IMR-90 (cell line): ENCODE measurements around the gene WFDC5. TPM values are rescaled to one million over a fixed set of nuclear protein-coding genes. Genes with fewer than 3 reads are reported as not detected.

Experiments
- ATAC-seq: fragments of 200-7000 bp; cut with Tn5 transposase; 2 replicates; pipeline ENCODE4 v1.9.1; 2020; ENCODE audit warnings: low read depth, mild to moderate bottlenecking, moderate library complexity
- BruUV-seq: library from RNA; stranded (reverse); fragments of 400-500 nt; replicated peaks from 2 replicates; lab custom pipeline; 2021; lab: Mats Ljungman, UMichigan
- CTCF ChIA-PET: fragments of 300-600 bp; formaldehyde crosslinking; extraction: SDS; loops from one replicate; lab custom pipeline; 2021; ENCODE audit warnings: antibody characterized with exemption; lab: Yijun Ruan, JAX
- POLR2A ChIA-PET: fragments of 300-600 bp; sonication (Branson Sonifier 250); formaldehyde crosslinking; loops from one replicate; lab custom pipeline; 2022; ENCODE audit warnings: antibody characterized with exemption; ENCODE audit not compliant: unreplicated experiment; lab: Charles Lee
- DNase-seq: peaks from one replicate; pipeline ENCODE4 v3.0.0; 2013
- H2AFZ ChIP-seq: replicated peaks from 2 replicates; pipeline ENCODE3; 2013; ENCODE audit warnings: low read length, mild to moderate bottlenecking; ENCODE audit not compliant: poor library complexity
- H2AK5ac ChIP-seq: 2 replicates; pipeline ENCODE4 v1.6.1; 2013; ENCODE audit warnings: low read depth, low read length, inconsistent platforms
- H2AK9ac ChIP-seq: replicated peaks from 2 replicates; pipeline ENCODE3; 2013; ENCODE audit warnings: mild to moderate bottlenecking, low read depth, low read length, moderate library complexity; ENCODE audit not compliant: poor library complexity
- H2BK120ac ChIP-seq: 2 replicates; pipeline ENCODE4 v1.6.1; 2013; ENCODE audit warnings: low read depth, low read length, inconsistent platforms
- H2BK15ac ChIP-seq: 3 replicates; pipeline ENCODE4 v1.6.1; 2013; ENCODE audit warnings: low read depth, low read length, inconsistent platforms
- H2BK20ac ChIP-seq: 2 replicates; pipeline ENCODE4 v1.6.1; 2013; ENCODE audit warnings: low read depth, mild to moderate bottlenecking, inconsistent platforms, low read length, moderate library complexity
- H2BK5ac ChIP-seq: 2 replicates; pipeline ENCODE4 v1.6.1; 2013; ENCODE audit warnings: mild to moderate bottlenecking, low read depth, low read length, inconsistent platforms; ENCODE audit not compliant: poor library complexity, severe bottlenecking
- H3K14ac ChIP-seq: replicated peaks from 2 replicates; pipeline ENCODE4 v1.6.1; 2013; ENCODE audit warnings: low read depth, low read length, inconsistent platforms
- H3K18ac ChIP-seq: 2 replicates; pipeline ENCODE4 v1.6.1; 2013; ENCODE audit warnings: low read depth, low read length, control low read depth
- H3K23ac ChIP-seq: 2 replicates; pipeline ENCODE4 v1.6.1; 2013; ENCODE audit warnings: low read depth, low read length, inconsistent platforms
- H3K27ac ChIP-seq: 2 replicates; pipeline ENCODE4 v1.5.1; 2013; ENCODE audit warnings: mild to moderate bottlenecking, control low read depth, low read length; ENCODE audit not compliant: insufficient read depth
- H3K27me3 ChIP-seq: 2 replicates; pipeline ENCODE4 v1.6.1; 2013; ENCODE audit warnings: low read length; ENCODE audit not compliant: control insufficient read depth, insufficient read depth
- H3K36me3 ChIP-seq: 2 replicates; pipeline ENCODE4 v1.6.1; 2013; ENCODE audit warnings: low read length, mixed read lengths; ENCODE audit not compliant: control insufficient read depth, insufficient read depth
- H3K4ac ChIP-seq: 2 replicates; pipeline ENCODE4 v1.6.1; 2013; ENCODE audit warnings: low read depth, low read length, inconsistent platforms
- H3K4me1 ChIP-seq: 2 replicates; pipeline ENCODE4 v1.6.1; 2013; ENCODE audit warnings: low read length, mixed read lengths; ENCODE audit not compliant: control insufficient read depth, insufficient read depth
- H3K4me2 ChIP-seq: 2 replicates; pipeline ENCODE4 v1.6.1; 2013; ENCODE audit warnings: low read depth, mild to moderate bottlenecking, control low read depth, low read length, moderate library complexity
- H3K4me3 ChIP-seq: 2 replicates; pipeline ENCODE4 v1.5.1; 2013; ENCODE audit warnings: low read depth, mild to moderate bottlenecking, control low read depth, low read length, moderate library complexity; ENCODE audit not compliant: insufficient read depth
- H3K56ac ChIP-seq: 2 replicates; pipeline ENCODE4 v1.6.1; 2013; ENCODE audit warnings: low read length, inconsistent platforms; ENCODE audit not compliant: insufficient read depth; ENCODE audit errors: extremely low read depth
- H3K79me1 ChIP-seq, 2 experiments: 2 replicates each; pipeline ENCODE4 v1.6.1; 2013; ENCODE audit warnings: low read length in 2 of 2, inconsistent platforms in 1 of 2, low read depth in 1 of 2
- H3K9ac ChIP-seq: 2 replicates; pipeline ENCODE4 v1.6.1; 2013; ENCODE audit warnings: low read depth, low read length, control low read depth
- H3K9me1 ChIP-seq: 2 replicates; pipeline ENCODE4 v1.6.1; 2013; ENCODE audit warnings: low read length, inconsistent platforms; ENCODE audit not compliant: insufficient read depth
- H3K9me3 ChIP-seq: 2 replicates; pipeline ENCODE4 v1.6.1; 2013; ENCODE audit warnings: low read length; ENCODE audit not compliant: control insufficient read depth, insufficient read depth
- H4K20me1 ChIP-seq: 2 replicates; pipeline ENCODE4 v1.6.1; 2013; ENCODE audit warnings: low read length, inconsistent platforms; ENCODE audit not compliant: insufficient read depth
- H4K5ac ChIP-seq: 2 replicates; pipeline ENCODE4 v1.6.1; 2013; ENCODE audit warnings: mild to moderate bottlenecking, low read depth, low read length, control low read depth
- H4K8ac ChIP-seq, 2 experiments: 2 replicates each; pipeline ENCODE4 v1.6.1; 2013; ENCODE audit warnings: low read depth in 2 of 2, low read length in 2 of 2, control low read depth in 1 of 2, inconsistent platforms in 1 of 2
- H4K91ac ChIP-seq: 2 replicates; pipeline ENCODE4 v1.6.1; 2013; ENCODE audit warnings: low read depth, low read length, inconsistent platforms; ENCODE audit not compliant: insufficient read depth
- BHLHE40 ChIP-seq: fragments of 150-350 bp; IDR thresholded peaks from 2 replicates; pipeline ENCODE4 v1.6.1; 2016; ENCODE audit warnings: mild to moderate bottlenecking, low read depth, low read length
- CEBPB ChIP-seq: IDR thresholded peaks from 2 replicates; pipeline ENCODE4 v1.6.1; 2012; ENCODE audit warnings: low read depth, low read length, improper control_type of control experiment
- CHD1 ChIP-seq: IDR thresholded peaks from 2 replicates; pipeline ENCODE4 v1.6.1; 2012; ENCODE audit warnings: low read depth, low read length, improper control_type of control experiment
- ELK1 ChIP-seq: fragments of 150-350 bp; IDR thresholded peaks from 2 replicates; pipeline ENCODE4 v1.6.1; 2016; ENCODE audit warnings: low read depth, mild to moderate bottlenecking, low read length, moderate library complexity, borderline replicate concordance
- MAFK ChIP-seq: IDR thresholded peaks from 2 replicates; pipeline ENCODE4 v1.6.1; 2012; ENCODE audit warnings: low read depth, low read length, improper control_type of control experiment
- MAZ ChIP-seq: IDR thresholded peaks from 2 replicates; pipeline ENCODE4 v1.6.1; 2012; ENCODE audit warnings: low read depth, mild to moderate bottlenecking, low read length, improper control_type of control experiment, moderate library complexity, borderline replicate concordance
- MXI1 ChIP-seq: IDR thresholded peaks from 2 replicates; pipeline ENCODE4 v1.6.1; 2012; ENCODE audit warnings: low read depth, mild to moderate bottlenecking, low read length, moderate library complexity, borderline replicate concordance
- NFE2L2 ChIP-seq: fragments of 150-350 bp; IDR thresholded peaks from 2 replicates; pipeline ENCODE4 v1.6.1; 2016; ENCODE audit warnings: low read depth, mild to moderate bottlenecking, low read length
- POLR2A ChIP-seq: IDR thresholded peaks from 2 replicates; pipeline ENCODE4 v1.6.1; 2012; ENCODE audit warnings: mild to moderate bottlenecking, low read depth, low read length
- RAD21 ChIP-seq: IDR thresholded peaks from 2 replicates; pipeline ENCODE4 v1.6.1; 2012; ENCODE audit warnings: low read length, improper control_type of control experiment
- RFX5 ChIP-seq: IDR thresholded peaks from 2 replicates; pipeline ENCODE4 v1.8.0; 2012; ENCODE audit warnings: low read depth, mild to moderate bottlenecking, low read length, moderate library complexity
- SMC3 ChIP-seq: fragments of 150-350 bp; IDR thresholded peaks from 2 replicates; pipeline ENCODE4 v1.6.1; 2016; ENCODE audit warnings: low read depth, mild to moderate bottlenecking, antibody characterized with exemption, low read length, moderate library complexity
- USF2 ChIP-seq: fragments of 150-350 bp; IDR thresholded peaks from 2 replicates; pipeline ENCODE4 v1.6.1; 2017; ENCODE audit warnings: mild to moderate bottlenecking, antibody characterized with exemption, low read length, low read depth
- WGBS, 2 experiments: methylation state at CpG; one replicate each; pipeline versions ENCODE4 v1.1.5 to v1.1.7; 2013; ENCODE audit warnings: missing lambda C conversion rate in 2 of 2; ENCODE audit not compliant: insufficient read length in 1 of 2; ENCODE audit errors: extremely low coverage in 2 of 2; 5-methylcytosine and 5-hydroxymethylcytosine counted together
- dilution Hi-C: fragments of 300-500 bp; cut with HindIII; formaldehyde crosslinking; loops from one replicate; pipeline ENCODE4 v1.14.3; 2018; ENCODE audit warnings: low sequenced_read_pairs; ENCODE audit not compliant: unreplicated experiment
- in situ Hi-C: fragments of 300-500 bp; cut with MboI; formaldehyde crosslinking; loops from 3 replicates; pipeline ENCODE4 v1.14.3; 2019; ENCODE audit warnings: low sequenced_read_pairs, inconsistent platforms, mixed read lengths
- intact Hi-C: fragments of 100-400 bp; cut with micrococcal nuclease; formaldehyde crosslinking; loops from 2 replicates; pipeline ENCODE4 v1.10.0; 2022
- polyA plus RNA-seq, 3 experiments: library from polyadenylated mRNA; depleted of rRNA; stranded (reverse); fragments of >200 nt; gene quantifications; 2 replicates each; pipeline ENCODE4 v1.2.3, GENCODE V29; 2012; ENCODE audit warnings: low replicate concordance in 1 of 3
- total RNA-seq: library from RNA; depleted of rRNA; stranded (reverse); fragments of >200 nt; gene quantifications from 2 replicates; pipeline ENCODE4 v1.2.3, GENCODE V29; 2012

The WFDC5 gene
- total and polyA plus RNA-seq, 2 of the 4 experiments (the other 2 are of a cell fraction): not detected

DNA sequence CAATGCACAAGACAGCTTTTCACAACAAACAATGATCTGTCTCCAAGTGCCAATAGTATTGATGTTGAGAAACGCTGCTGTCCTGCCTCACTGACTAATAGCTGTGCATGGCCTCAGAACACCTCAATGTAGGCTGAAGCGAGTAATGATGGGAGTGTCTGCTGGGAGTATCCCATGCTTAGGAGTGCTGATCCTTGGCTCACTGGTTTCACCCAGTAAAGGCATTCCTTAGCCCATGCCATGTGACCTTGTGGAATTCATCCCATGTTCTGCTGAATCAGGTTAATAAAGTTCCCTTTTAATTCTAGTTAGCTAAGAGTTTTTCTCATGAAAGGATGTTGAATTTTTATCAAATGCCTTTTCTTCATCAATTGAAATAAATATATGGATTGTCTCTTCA is 13.1 kb upstream of the WFDC5 start:
- H3K9me3 ChIP-seq: no peaks in the 10 kb centered on the region
- no peak overlapping the region for H2AK9ac ChIP-seq
- no peak overlapping the region for H2AK5ac ChIP-seq
- TF ChIP-seq POLR2A (no peak), MAFK (no peak), SMC3 (no peak), NFE2L2 (no peak), RAD21 (no peak), MXI1 (no peak), MAZ (no peak), CHD1 (no peak), RFX5 (no peak), ELK1 (no peak), BHLHE40 (no peak), USF2 (no peak), CEBPB (no peak)
- dilution Hi-C loops (no loop called here), in situ Hi-C loops (no loop called here), intact Hi-C loops (loop anchor here (10.0 kb wide), 1 partner anchor 147 kb away; no protein-coding TSS in a partner anchor)
- H3K4me3 ChIP-seq: no peak overlapping the region
- H3K4me1 ChIP-seq: no peaks in the 10 kb centered on the region
- H3K36me3 ChIP-seq: no peaks in the 10 kb centered on the region
- no peak overlapping the region for H2BK15ac ChIP-seq
- H3K14ac ChIP-seq: no peak overlapping the region
- H3K4ac ChIP-seq: no peak overlapping the region
- H3K79me1 ChIP-seq: no peaks in the 10 kb centered on the region
- H2BK5ac ChIP-seq: no peak overlapping the region
- no peak overlapping the region for H4K91ac ChIP-seq
- no peaks in the 10 kb centered on the region for H4K20me1 ChIP-seq
- no peak overlapping the region for H3K56ac ChIP-seq
- ATAC-seq: no peak
- BruUV-seq: no TSS peak
- no CpG with 5 or more reads among the region's 2 CpGs for WGBS, 2 experiments
- no peak overlapping the region for H4K8ac ChIP-seq
- peaks cover 13% of the 10 kb centered on the region for H3K27me3 ChIP-seq
- H3K23ac ChIP-seq: no peak overlapping the region
- no peak for DNase-seq
- H2BK20ac ChIP-seq: no peak overlapping the region
- H4K5ac ChIP-seq: no peak overlapping the region
- no peaks in the 10 kb centered on the region for H3K9me1 ChIP-seq
- H3K9ac ChIP-seq: no peak overlapping the region
- H3K4me2 ChIP-seq: no peak overlapping the region
- H2AFZ ChIP-seq: no peak overlapping the region
- H2BK120ac ChIP-seq: no peak overlapping the region
- no peak overlapping the region for H3K27ac ChIP-seq
- POLR2A ChIA-PET: no interaction called here
- no peak overlapping the region for H3K18ac ChIP-seq
- CTCF ChIA-PET: interaction anchor here (1.5 kb wide), 1 partner anchor 16 kb away, joined by 3 read pairs; no protein-coding TSS in a partner anchor
